Astrocyte of the cerebellum (primary cell): ENCODE measurements around the gene SUPT5H.

ENCODE experiments used
- DNase-seq: peaks from one replicate; pipeline ENCODE4 v3.0.0-alpha.2; 2011; ENCODE audit warnings: low read depth
- H3K4me3 ChIP-seq: 2 replicates; pipeline ENCODE4 v1.5.1; 2011; ENCODE audit warnings: mild to moderate bottlenecking, low read depth, low read length, moderate library complexity
- in situ Hi-C: cut with HindIII; loops from 2 replicates; pipeline ENCODE4 v1.10.0; 2017; ENCODE audit warnings: low sequenced_read_pairs
- TF ChIP-seq, protein P1 (sequence below): IDR thresholded peaks from 2 replicates; pipeline ENCODE4 v1.5.1; 2012; ENCODE audit warnings: low read length, low read depth, moderate library complexity, mild to moderate bottlenecking; ENCODE audit errors: missing control alignments

SUPT5H gene

GRCh38 chr19:39410017-39410830 is 35.2 kb upstream of the SUPT5H start:
- H3K4me3 ChIP-seq = peak overlapping the region; percentile 86
- no peak for DNase-seq
- TF ChIP-seq, protein P1, sequence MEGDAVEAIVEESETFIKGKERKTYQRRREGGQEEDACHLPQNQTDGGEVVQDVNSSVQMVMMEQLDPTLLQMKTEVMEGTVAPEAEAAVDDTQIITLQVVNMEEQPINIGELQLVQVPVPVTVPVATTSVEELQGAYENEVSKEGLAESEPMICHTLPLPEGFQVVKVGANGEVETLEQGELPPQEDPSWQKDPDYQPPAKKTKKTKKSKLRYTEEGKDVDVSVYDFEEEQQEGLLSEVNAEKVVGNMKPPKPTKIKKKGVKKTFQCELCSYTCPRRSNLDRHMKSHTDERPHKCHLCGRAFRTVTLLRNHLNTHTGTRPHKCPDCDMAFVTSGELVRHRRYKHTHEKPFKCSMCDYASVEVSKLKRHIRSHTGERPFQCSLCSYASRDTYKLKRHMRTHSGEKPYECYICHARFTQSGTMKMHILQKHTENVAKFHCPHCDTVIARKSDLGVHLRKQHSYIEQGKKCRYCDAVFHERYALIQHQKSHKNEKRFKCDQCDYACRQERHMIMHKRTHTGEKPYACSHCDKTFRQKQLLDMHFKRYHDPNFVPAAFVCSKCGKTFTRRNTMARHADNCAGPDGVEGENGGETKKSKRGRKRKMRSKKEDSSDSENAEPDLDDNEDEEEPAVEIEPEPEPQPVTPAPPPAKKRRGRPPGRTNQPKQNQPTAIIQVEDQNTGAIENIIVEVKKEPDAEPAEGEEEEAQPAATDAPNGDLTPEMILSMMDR = no peak
- in situ Hi-C loops = no loop called here

GRCh38 chr19:39410831-39411080 is 34.6 kb upstream of the SUPT5H start:
- TF ChIP-seq, protein P1 = no peak
- in situ Hi-C loops = no loop called here
- no peak for DNase-seq
- H3K4me3 ChIP-seq = no peak overlapping the region

DNA sequence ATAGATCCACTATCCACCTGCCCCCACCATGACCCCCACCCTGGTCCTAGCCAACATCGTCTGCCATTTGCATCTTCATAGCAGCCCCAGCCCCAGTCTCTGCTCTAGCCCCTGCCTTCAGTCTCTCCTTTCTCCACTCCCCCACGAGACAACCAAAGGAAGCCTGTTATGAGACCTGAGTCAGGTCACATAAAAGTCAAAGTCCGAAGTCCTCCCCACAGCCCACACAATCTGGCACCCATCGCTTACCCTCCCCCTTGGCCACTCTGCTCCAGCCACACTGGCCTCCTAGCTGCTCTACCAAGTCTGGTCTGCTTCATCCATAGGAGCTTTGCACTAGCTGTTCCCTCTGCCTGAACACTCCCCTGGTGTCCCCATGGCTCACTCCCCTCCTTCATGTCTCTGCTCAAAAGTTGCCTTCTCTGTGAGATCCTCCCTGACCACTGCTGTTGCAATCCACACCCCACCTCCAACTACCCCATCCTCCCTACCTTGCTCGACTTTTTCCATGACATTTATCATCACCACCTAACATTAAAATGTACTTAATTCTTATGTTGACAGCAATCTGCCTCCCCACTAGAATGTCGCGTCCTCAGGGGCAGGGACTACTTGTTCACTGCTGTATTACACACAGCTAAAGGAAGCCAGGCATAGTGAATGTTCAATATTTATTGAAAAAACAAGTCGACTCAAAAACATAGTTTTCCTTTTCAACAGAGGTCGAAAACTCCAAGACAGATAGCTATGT is 34.1 kb upstream of the SUPT5H start:
- TF ChIP-seq, protein P1 = no peak
- H3K4me3 ChIP-seq = no peak overlapping the region
- in situ Hi-C loops = no loop called here
- DNase-seq = no peak

DNA sequence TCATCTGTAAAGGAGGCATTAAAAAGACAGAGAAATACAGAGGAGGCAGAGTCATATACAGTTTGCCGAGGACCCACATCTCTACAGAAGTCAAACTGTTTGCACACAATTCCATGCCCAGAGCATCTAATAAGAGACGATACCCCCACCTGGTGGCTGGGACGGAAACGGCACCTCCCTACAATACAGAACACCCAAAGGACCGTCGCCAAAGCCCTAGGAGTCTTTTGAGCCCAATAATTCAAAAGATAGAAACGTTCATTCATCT is 33.6 kb upstream of the SUPT5H start:
- DNase-seq = peak; percentile 85
- TF ChIP-seq, protein P1 = peak; percentile 92
- H3K4me3 ChIP-seq = peak overlapping the region; percentile 97
- in situ Hi-C loops = no loop called here

DNA sequence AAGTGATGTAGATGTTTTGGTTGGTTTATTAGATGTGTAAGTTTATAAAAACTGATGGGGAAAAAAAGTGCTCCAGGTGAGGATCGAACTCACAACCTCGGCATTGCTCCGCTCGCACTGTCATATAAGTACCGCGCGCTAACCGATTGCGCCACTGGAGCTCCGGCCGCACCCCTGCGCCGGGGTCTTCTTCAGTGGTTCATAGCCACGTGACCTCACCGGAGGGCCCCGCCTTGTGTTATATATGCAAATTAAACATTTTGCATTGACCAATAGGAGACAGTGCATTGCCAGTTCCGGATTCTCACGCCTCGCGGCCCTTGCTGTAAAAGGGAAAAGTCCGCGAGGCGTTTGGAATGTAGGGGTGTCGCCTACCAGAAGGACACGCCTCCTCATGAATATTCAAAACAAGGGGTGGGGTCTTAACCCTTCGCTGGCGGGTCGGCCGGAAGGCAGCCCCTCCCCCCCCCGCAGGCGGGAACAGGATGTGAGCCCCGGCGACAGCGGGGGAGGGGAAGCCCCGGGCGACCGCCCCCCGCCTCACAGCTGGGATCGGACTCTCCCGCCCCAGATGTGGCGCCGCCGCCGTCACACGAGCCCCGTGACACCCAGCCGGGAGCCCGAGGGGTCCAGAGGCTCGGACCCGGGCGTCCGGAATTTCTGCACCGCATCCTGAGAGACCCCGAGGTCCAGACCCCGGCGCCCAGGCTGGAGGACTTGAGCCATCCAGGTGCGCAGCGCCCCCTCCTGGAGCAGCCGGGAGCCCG is 33.1 kb upstream of the SUPT5H start, which contains the start of gene PLEKHG2:
Gene PLEKHG2 (plus strand): TSS at position 570 of the 767 bp plus-strand sequence. CDS start 1,418 bp downstream, outside the sequence.
- DNase-seq = peak; percentile 100
- TF ChIP-seq, protein P1 = peak; percentile 78
- in situ Hi-C loops = no loop called here
- H3K4me3 ChIP-seq = peak within 1 kb of the TSS; percentile 97

- DNase-seq = no peak
- in situ Hi-C loops = no loop called here
- peak overlapping the region; percentile 97 for H3K4me3 ChIP-seq
- TF ChIP-seq, protein P1 = no peak
Observed at GRCh38 chr19:39412867-39413271, 32.5 kb upstream of the SUPT5H start.
